ENCODE data around the gene CRTC3.

DNA sequence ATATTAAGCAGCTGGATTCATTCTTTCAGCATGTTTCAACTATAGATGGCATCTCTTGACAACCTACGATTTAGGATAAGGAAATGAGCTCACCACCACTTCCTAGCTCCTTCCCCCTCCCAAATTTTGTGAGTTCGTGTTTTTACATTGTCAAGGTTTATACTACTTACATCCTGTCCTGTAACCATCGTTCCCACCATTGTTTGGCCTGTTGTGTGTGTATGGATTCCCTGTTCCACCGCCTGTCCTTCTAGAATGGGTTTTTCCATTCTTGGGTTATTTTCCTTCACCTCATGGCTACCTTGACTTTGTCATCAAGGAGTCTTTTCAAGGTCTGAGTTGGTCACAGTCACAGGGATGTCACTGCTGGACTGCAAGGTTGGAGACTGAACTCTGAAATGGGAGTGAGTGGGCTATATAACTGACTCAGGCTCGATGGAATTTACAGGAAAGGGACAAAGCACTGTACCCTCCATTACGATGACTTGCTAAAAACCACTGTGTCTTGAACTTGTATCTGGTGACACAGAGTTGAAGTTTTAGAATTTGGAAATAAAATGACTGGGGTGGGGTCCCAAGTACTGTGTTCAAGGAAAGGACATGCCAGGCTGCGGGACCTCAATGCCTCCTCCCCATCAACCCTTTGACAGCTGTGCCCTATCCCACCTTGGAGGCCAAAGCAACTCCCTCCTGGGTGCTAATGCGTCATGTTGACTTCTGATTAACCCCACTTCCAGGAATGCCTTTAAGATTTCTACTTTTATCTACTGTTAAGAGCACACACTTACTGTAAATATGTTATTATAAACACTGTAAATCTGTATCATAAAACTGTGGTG lies 120.6 kb downstream of the CRTC3 start:
- TF ChIP-seq, protein P1, sequence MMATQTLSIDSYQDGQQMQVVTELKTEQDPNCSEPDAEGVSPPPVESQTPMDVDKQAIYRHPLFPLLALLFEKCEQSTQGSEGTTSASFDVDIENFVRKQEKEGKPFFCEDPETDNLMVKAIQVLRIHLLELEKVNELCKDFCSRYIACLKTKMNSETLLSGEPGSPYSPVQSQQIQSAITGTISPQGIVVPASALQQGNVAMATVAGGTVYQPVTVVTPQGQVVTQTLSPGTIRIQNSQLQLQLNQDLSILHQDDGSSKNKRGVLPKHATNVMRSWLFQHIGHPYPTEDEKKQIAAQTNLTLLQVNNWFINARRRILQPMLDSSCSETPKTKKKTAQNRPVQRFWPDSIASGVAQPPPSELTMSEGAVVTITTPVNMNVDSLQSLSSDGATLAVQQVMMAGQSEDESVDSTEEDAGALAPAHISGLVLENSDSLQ (IDR thresholded peaks at IDR 0.05): no peak
- no peak for TF ChIP-seq FOXA1 (IDR thresholded peaks at IDR 0.05)
- no peak for TF ChIP-seq ELF4 (IDR thresholded peaks at IDR 0.05)
- TF ChIP-seq FOXM1 (IDR thresholded peaks at IDR 0.05; ENCODE audit: borderline replicate concordance): no peak
- no peak for TF ChIP-seq SUZ12 (IDR thresholded peaks at IDR 0.05)
- no peak for TF ChIP-seq HDGF (IDR thresholded peaks at IDR 0.05; ENCODE audit: borderline replicate concordance)
- TF ChIP-seq ZNF384 (IDR thresholded peaks at IDR 0.05): no peak
- no peak for TF ChIP-seq FOXK2 (IDR thresholded peaks at IDR 0.05)
- no peak for TF ChIP-seq ARNT (IDR thresholded peaks at IDR 0.05)
- TF ChIP-seq NFRKB (IDR thresholded peaks at IDR 0.05): no peak
- no peak for TF ChIP-seq L3MBTL2 (conservative IDR thresholded peaks at IDR 0.05)
- TF ChIP-seq LEF1 (IDR thresholded peaks at IDR 0.05; ENCODE audit: borderline replicate concordance): no peak
- TF ChIP-seq BHLHE40 (IDR thresholded peaks at IDR 0.05; ENCODE audit: borderline replicate concordance): no peak
